Measurements from ENCODE around the gene ACOXL.

The ACOXL gene

DNA sequence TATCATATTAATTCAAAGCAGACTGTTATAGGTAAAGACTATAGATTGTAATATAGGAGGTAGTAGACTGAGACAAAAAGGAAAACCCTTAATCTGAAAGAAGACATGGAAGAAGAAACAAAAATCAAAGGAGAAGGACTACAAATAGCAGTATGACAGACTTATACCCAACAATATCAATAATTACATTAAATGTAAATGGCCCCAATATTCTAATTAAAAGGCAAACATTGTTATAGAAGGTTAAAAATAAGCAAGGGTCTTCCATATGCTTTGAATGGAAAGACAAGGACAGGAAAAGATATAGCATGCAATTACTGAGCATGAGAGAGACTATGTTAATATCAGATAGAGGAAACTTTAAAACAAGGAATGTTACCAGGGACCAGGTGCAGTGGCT lies 278.8 kb downstream of the ACOXL start:
- Histone ChIP-seq H3K36me3 (ENCODE audit: insufficient read depth, low read length) (no peaks in the 10 kb centered on the region), H3K4me2 (ENCODE audit: low read length) (no peak overlapping the region), H3K27ac (ENCODE audit: low read depth, low read length, poor library complexity, severe bottlenecking) (no peak overlapping the region), H3K27me3 (ENCODE audit: insufficient read depth, low read length) (no peaks in the 10 kb centered on the region), H3F3A (ENCODE audit: insufficient read depth, low read length) (no peaks in the 10 kb centered on the region), H3K9me2 (ENCODE audit: low read depth, low read length) (no peaks in the 10 kb centered on the region), H3K9ac (ENCODE audit: low read length) (no peak overlapping the region), H3K79me2 (ENCODE audit: insufficient read depth, low read length) (no peaks in the 10 kb centered on the region), H2AFZ (ENCODE audit: low read length) (no peak overlapping the region), H3K9me3 (ENCODE audit: low read length) (no peaks in the 10 kb centered on the region), H3K4me3 (ENCODE audit: low read depth, low read length, poor library complexity, severe bottlenecking) (no peak overlapping the region), H4K20me1 (ENCODE audit: insufficient read depth, low read length) (no peaks in the 10 kb centered on the region), H3K4me1 (ENCODE audit: insufficient read depth, low read length, severe bottlenecking) (no peaks in the 10 kb centered on the region)
- no peak for TF ChIP-seq CTCF (IDR thresholded peaks at IDR 0.05; ENCODE audit: low read length)
- TF ChIP-seq EZH2 (IDR thresholded peaks at IDR 0.05; ENCODE audit: borderline replicate concordance, low read length) = no peak

DNA sequence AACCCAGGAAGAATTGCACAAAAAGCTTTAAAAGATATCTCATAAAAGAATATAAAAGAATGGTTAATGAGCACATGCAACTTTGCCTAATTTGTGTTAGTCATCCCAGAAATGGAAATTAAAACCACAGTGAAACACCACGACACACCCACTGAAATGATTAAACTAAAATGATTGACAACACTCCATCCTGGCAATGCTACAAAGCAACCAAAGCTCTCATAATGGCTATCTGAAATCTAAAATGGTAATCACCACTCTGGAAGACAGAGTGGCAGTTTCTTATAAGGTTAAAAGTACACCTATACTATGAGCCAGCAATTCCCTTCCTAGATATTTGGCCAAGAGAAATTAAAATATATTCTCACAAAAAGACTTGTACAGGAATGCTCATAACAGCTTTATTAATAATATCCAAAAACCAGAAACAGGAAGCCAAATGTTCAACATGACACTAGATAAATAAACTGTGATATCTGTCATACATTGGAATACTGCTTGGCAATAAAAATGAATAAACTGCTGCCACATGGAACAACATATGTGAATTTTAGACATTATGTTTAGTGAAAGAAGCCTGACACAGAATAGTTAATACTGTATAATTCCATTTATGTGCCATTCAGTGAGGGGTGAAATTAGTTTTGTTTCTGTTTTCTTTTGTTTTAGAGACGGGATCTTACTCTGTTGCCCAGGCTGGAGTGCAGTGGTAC lies 283.1 kb downstream of the ACOXL start:
- H4K20me1 ChIP-seq (ENCODE audit: insufficient read depth, low read length) = no peaks in the 10 kb centered on the region
- H3K27me3 ChIP-seq (ENCODE audit: insufficient read depth, low read length) = no peaks in the 10 kb centered on the region; the same call in 1 of the 2 replicates
- no peak overlapping the region for H3K9ac ChIP-seq (ENCODE audit: low read length)
- TF ChIP-seq CTCF (IDR thresholded peaks at IDR 0.05; ENCODE audit: low read length) (no peak), EZH2 (IDR thresholded peaks at IDR 0.05; ENCODE audit: borderline replicate concordance, low read length) (no peak)
- H3K4me3 ChIP-seq (ENCODE audit: low read depth, low read length, poor library complexity, severe bottlenecking) = no peak overlapping the region
- H3K9me3 ChIP-seq (ENCODE audit: low read length) = no peaks in the 10 kb centered on the region
- H3K27ac ChIP-seq (ENCODE audit: low read depth, low read length, poor library complexity, severe bottlenecking) = no peak overlapping the region
- H3K79me2 ChIP-seq (ENCODE audit: insufficient read depth, low read length) = no peaks in the 10 kb centered on the region
- H3K4me2 ChIP-seq (ENCODE audit: low read length) = no peak overlapping the region
- H3K36me3 ChIP-seq (ENCODE audit: insufficient read depth, low read length) = no peaks in the 10 kb centered on the region
- H3F3A ChIP-seq (ENCODE audit: insufficient read depth, low read length) = no peaks in the 10 kb centered on the region
- no peak overlapping the region for H2AFZ ChIP-seq (ENCODE audit: low read length)
- no peaks in the 10 kb centered on the region for H3K4me1 ChIP-seq (ENCODE audit: insufficient read depth, low read length, severe bottlenecking)
- no peaks in the 10 kb centered on the region for H3K9me2 ChIP-seq (ENCODE audit: low read depth, low read length)

- H3K9me3 ChIP-seq (ENCODE audit: low read length) = no peaks in the 10 kb centered on the region
- no peaks in the 10 kb centered on the region for H3K4me1 ChIP-seq (ENCODE audit: insufficient read depth, low read length, severe bottlenecking)
- H2AFZ ChIP-seq (ENCODE audit: low read length) = no peak overlapping the region
Observed at GRCh38 chr2:111017034-111017622, 284.8 kb downstream of the ACOXL start.

More at GRCh38 chr2:111017034-111017622, 284.8 kb downstream of the ACOXL start:
- Histone ChIP-seq H3K79me2 (ENCODE audit: insufficient read depth, low read length) (no peaks in the 10 kb centered on the region), H3K9ac (ENCODE audit: low read length) (no peak overlapping the region), H3K27me3 (ENCODE audit: insufficient read depth, low read length) (no peaks in the 10 kb centered on the region; the same call in 1 of the 2 replicates), H4K20me1 (ENCODE audit: insufficient read depth, low read length) (no peaks in the 10 kb centered on the region), H3K27ac (ENCODE audit: low read depth, low read length, poor library complexity, severe bottlenecking) (no peak overlapping the region), H3K4me3 (ENCODE audit: low read depth, low read length, poor library complexity, severe bottlenecking) (no peak overlapping the region), H3K9me2 (ENCODE audit: low read depth, low read length) (no peaks in the 10 kb centered on the region), H3F3A (ENCODE audit: insufficient read depth, low read length) (no peaks in the 10 kb centered on the region), H3K4me2 (ENCODE audit: low read length) (no peak overlapping the region), H3K36me3 (ENCODE audit: insufficient read depth, low read length) (no peaks in the 10 kb centered on the region)
- TF ChIP-seq EZH2 (IDR thresholded peaks at IDR 0.05; ENCODE audit: borderline replicate concordance, low read length) (no peak), CTCF (IDR thresholded peaks at IDR 0.05; ENCODE audit: low read length) (no peak)
